HCT116 (cell line): ENCODE measurements around the gene RPP25. TPM values are rescaled to one million over a fixed set of nuclear protein-coding genes. Genes with fewer than 3 reads are reported as not detected.

ENCODE experiments used
- ATAC-seq: fragments of 200-7000 bp; cut with Tn5 transposase; 2 replicates; pipeline ENCODE4 v1.9.1; 2020; ENCODE audit warnings: mild to moderate bottlenecking, moderate library complexity
- BruUV-seq: library from RNA; stranded (reverse); fragments of 400-500 nt; replicated peaks from 2 replicates; lab custom pipeline; 2021; lab: Mats Ljungman, UMichigan
- CTCF ChIA-PET: fragments of 300-600 bp; sonication (Branson Sonifier 250); formaldehyde crosslinking; loops from one replicate; lab custom pipeline; 2021; ENCODE audit warnings: antibody characterized with exemption; lab: Charles Lee
- POLR2A ChIA-PET: fragments of 300-600, 350-600 bp; sonication (Branson Sonifier 250); formaldehyde crosslinking; loops from one replicate; lab custom pipeline; 2021; ENCODE audit warnings: antibody characterized with exemption; lab: Charles Lee
- RAD21 ChIA-PET, 2 experiments: fragments of 300-600 bp; sonication (Branson Sonifier 250); formaldehyde crosslinking; loops; one replicate each; lab custom pipeline; 2023; ENCODE audit warnings: low total read pairs in 2 of 2; ENCODE audit not compliant: uncharacterized antibody in 2 of 2, unreplicated experiment in 2 of 2, low non-redundant PET in 1 of 2; lab: Charles Lee
- DNase-seq: peaks from one replicate; pipeline ENCODE4 v3.0.0-alpha.2; 2010; ENCODE audit warnings: low read depth, low spot score
- H2AFZ ChIP-seq: fragments of 200-600 bp; shearing (Covaris generic), sonication (generic); 2 replicates; pipeline ENCODE4 v1.6.1; 2017; ENCODE audit warnings: low read depth, mixed run types, mixed read lengths, antibody characterized with exemption, low read length; ENCODE audit not compliant: poor library complexity, severe bottlenecking
- H3K27ac ChIP-seq: 2 replicates; pipeline ENCODE4 v1.5.1; 2012; ENCODE audit warnings: low read depth, low read length
- H3K27me3 ChIP-seq: fragments of 200-600 bp; sonication (generic); 2 replicates; pipeline ENCODE4 v1.6.1; 2016; ENCODE audit warnings: mixed run types, low read length, mixed read lengths; ENCODE audit not compliant: insufficient read depth
- H3K36me3 ChIP-seq, 2 experiments: fragments of 200-500 bp in 1 of 2; fragments of 200-600 bp in 1 of 2; sonication (Bioruptor generic) in 1 of 2; sonication (generic) in 1 of 2; 2 replicates each; pipeline versions ENCODE4 v1.5.1 to v1.6.1; 2014 to 2016; ENCODE audit warnings: low read length in 2 of 2, inconsistent platforms in 1 of 2, mixed read lengths in 1 of 2, mixed run types in 1 of 2; ENCODE audit not compliant: insufficient read depth in 2 of 2, control insufficient read depth in 1 of 2
- H3K4me1 ChIP-seq, 2 experiments: fragments of 200-600 bp in 1 of 2; sonication (generic) in 1 of 2; 2 replicates each; pipeline versions ENCODE4 v1.5.1 to v1.6.1; 2012 to 2017; ENCODE audit warnings: low read length in 2 of 2, inconsistent platforms in 1 of 2, mild to moderate bottlenecking in 1 of 2, mixed read lengths in 1 of 2, mixed run types in 1 of 2, moderate library complexity in 1 of 2; ENCODE audit not compliant: insufficient read depth in 2 of 2, control insufficient read depth in 1 of 2
- H3K4me2 ChIP-seq: fragments of 200-600 bp; sonication (generic); 2 replicates; pipeline ENCODE4 v1.6.1; 2017; ENCODE audit warnings: mixed run types, low read length, mixed read lengths
- H3K4me3 ChIP-seq, 2 experiments: fragments of 200-600 bp in 1 of 2; sonication (generic) in 1 of 2; replicated peaks in 1 of 2; 2 replicates each; pipeline ENCODE4 v1.5.1; 2011 to 2016; ENCODE audit warnings: low read length in 2 of 2, control low read depth in 1 of 2, low read depth in 1 of 2, mild to moderate bottlenecking in 1 of 2, mixed read lengths in 1 of 2, mixed run types in 1 of 2
- H3K79me2 ChIP-seq: fragments of 200-600 bp; sonication (generic); 2 replicates; pipeline ENCODE4 v1.6.1; 2017; ENCODE audit warnings: mild to moderate bottlenecking, mixed run types, low read length, moderate library complexity, mixed read lengths; ENCODE audit not compliant: insufficient read depth
- H3K9ac ChIP-seq: fragments of 200-600 bp; sonication (generic); 2 replicates; pipeline ENCODE4 v1.6.1; 2016; ENCODE audit warnings: low read length, mixed read lengths
- H3K9me2 ChIP-seq: fragments of 200-600 bp; sonication (generic), shearing (Covaris generic); 2 replicates; pipeline ENCODE4 v1.6.1; 2017; ENCODE audit warnings: mixed run types, mild to moderate bottlenecking, moderate library complexity; ENCODE audit not compliant: insufficient read depth
- H3K9me3 ChIP-seq, 2 experiments: fragments of 200-500 bp in 1 of 2; fragments of 200-600 bp in 1 of 2; sonication (Bioruptor generic) in 1 of 2; sonication (generic) in 1 of 2; 2 replicates each; pipeline ENCODE4 v1.6.1; 2014 to 2017; ENCODE audit warnings: low read length in 2 of 2, mixed read lengths in 2 of 2, inconsistent platforms in 1 of 2, low read depth in 1 of 2, mild to moderate bottlenecking in 1 of 2, mixed run types in 1 of 2, moderate library complexity in 1 of 2; ENCODE audit not compliant: control insufficient read depth in 1 of 2, insufficient read depth in 1 of 2
- H4K20me1 ChIP-seq: fragments of 200-600 bp; sonication (generic), shearing (Covaris generic); 2 replicates; pipeline ENCODE4 v1.6.1; 2017; ENCODE audit warnings: mixed run types, mild to moderate bottlenecking, moderate library complexity; ENCODE audit not compliant: insufficient read depth
- CEBPB ChIP-seq: IDR thresholded peaks from 2 replicates; pipeline ENCODE4 v1.6.1; 2012; ENCODE audit warnings: low read depth
- EZH2phosphoT487 ChIP-seq: fragments of 200-600 bp; IDR thresholded peaks from 2 replicates; pipeline ENCODE4 v1.6.1; 2018; ENCODE audit warnings: antibody characterized with exemption, borderline replicate concordance
- FOSL1 ChIP-seq: IDR thresholded peaks from 2 replicates; pipeline ENCODE4 v1.6.1; 2012; ENCODE audit warnings: low read depth
- POLR2A ChIP-seq: IDR thresholded peaks from 2 replicates; pipeline ENCODE4 v1.7.0; 2011; ENCODE audit warnings: borderline replicate concordance; ENCODE audit not compliant: insufficient read depth, insufficient read length; ENCODE audit errors: extremely low read depth
- POLR2AphosphoS5 ChIP-seq: IDR thresholded peaks from 2 replicates; pipeline ENCODE4 v1.6.1; 2011; ENCODE audit warnings: mild to moderate bottlenecking, low read depth, low read length, moderate library complexity
- SP1 ChIP-seq: IDR thresholded peaks from 2 replicates; pipeline ENCODE4 v1.6.1; 2012; ENCODE audit warnings: low read depth
- YY1 ChIP-seq: IDR thresholded peaks from 2 replicates; pipeline ENCODE4 v1.6.1; 2011; ENCODE audit warnings: low read length, low read depth, moderate library complexity, mild to moderate bottlenecking; ENCODE audit not compliant: insufficient replicate concordance; ENCODE audit errors: extremely low read depth
- intact Hi-C: fragments of 100-400 bp; cut with micrococcal nuclease; formaldehyde crosslinking; loops from 2 replicates; pipeline ENCODE4 v1.10.0; 2022
- total RNA-seq: library from RNA; stranded (reverse); gene quantifications from one replicate; pipeline ENCODE4 v1.2.1, GENCODE V29; 2021; ENCODE audit not compliant: unreplicated experiment
- TF ChIP-seq, protein P1 (sequence below): IDR thresholded peaks from 2 replicates; pipeline ENCODE4 v1.6.1; 2012; ENCODE audit warnings: low read depth
- TF ChIP-seq, protein P2 (sequence below), 3 experiments: fragments of 200-600 bp in 1 of 3; sonication (generic) in 1 of 3; IDR thresholded peaks in 2 of 3; conservative IDR thresholded peaks in 1 of 3; 2 replicates each; pipeline ENCODE4 v1.5.1; 2012 to 2017; ENCODE audit warnings: low read depth in 2 of 3, low read length in 2 of 3, antibody characterized with exemption in 1 of 3, borderline replicate concordance in 1 of 3, control low read depth in 1 of 3, mild to moderate bottlenecking in 1 of 3, mixed read lengths in 1 of 3, mixed run types in 1 of 3, moderate library complexity in 1 of 3; ENCODE audit not compliant: insufficient read depth in 1 of 3
- TF ChIP-seq, protein P3 (sequence below): IDR thresholded peaks from 2 replicates; pipeline ENCODE4 v1.6.1; 2011; ENCODE audit warnings: mild to moderate bottlenecking, low read length, moderate library complexity; ENCODE audit not compliant: insufficient replicate concordance; ENCODE audit errors: extremely low read depth

RPP25 gene
- total RNA-seq, 1 experiment from 2014 or later = 5.9 TPM

DNA sequence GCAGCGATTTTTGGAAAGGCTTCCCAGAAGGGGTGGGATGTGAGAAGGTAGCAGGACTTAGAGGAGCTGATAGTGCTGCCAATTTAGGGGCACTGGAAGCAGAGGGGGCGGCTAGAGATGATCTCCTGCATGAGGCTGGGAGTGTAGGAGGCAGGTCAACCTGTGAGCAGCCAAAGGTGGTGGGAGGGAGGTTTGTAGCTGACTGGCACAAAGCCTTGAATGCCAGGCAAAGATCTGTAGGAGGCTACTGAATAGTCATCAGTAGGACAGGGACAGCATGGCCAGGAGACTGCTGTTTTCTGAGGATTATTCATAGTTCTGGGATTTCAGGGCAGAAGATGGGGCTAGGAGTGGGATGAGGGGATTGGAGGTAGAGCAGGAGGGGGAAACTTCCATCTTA, 41.0 kb upstream of the RPP25 start (continued):
- TF ChIP-seq, protein P1, sequence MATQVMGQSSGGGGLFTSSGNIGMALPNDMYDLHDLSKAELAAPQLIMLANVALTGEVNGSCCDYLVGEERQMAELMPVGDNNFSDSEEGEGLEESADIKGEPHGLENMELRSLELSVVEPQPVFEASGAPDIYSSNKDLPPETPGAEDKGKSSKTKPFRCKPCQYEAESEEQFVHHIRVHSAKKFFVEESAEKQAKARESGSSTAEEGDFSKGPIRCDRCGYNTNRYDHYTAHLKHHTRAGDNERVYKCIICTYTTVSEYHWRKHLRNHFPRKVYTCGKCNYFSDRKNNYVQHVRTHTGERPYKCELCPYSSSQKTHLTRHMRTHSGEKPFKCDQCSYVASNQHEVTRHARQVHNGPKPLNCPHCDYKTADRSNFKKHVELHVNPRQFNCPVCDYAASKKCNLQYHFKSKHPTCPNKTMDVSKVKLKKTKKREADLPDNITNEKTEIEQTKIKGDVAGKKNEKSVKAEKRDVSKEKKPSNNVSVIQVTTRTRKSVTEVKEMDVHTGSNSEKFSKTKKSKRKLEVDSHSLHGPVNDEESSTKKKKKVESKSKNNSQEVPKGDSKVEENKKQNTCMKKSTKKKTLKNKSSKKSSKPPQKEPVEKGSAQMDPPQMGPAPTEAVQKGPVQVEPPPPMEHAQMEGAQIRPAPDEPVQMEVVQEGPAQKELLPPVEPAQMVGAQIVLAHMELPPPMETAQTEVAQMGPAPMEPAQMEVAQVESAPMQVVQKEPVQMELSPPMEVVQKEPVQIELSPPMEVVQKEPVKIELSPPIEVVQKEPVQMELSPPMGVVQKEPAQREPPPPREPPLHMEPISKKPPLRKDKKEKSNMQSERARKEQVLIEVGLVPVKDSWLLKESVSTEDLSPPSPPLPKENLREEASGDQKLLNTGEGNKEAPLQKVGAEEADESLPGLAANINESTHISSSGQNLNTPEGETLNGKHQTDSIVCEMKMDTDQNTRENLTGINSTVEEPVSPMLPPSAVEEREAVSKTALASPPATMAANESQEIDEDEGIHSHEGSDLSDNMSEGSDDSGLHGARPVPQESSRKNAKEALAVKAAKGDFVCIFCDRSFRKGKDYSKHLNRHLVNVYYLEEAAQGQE = no peak
- TF ChIP-seq, all 23 proteins: peak for 0

DNA sequence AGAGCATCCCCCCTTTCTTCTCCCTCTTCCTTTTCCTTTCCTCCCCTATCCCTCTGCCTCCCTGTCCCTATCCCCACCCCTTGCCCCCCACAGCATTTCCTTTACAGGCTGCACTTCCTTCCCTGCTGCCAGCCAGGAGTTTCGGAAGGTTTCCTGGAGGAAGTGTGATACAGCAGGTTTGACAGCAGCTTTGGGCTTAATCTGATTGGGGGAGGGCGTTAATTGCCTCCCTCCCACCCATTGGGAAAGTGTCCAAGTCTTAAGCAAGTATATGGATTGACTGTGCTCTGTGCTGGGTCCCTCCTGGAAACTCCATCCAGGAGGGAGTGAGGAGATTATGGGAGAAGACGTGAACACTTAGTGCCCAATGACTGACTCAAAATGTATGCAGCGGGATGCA, 40.6 kb upstream of the RPP25 start:
- no peaks in the 10 kb centered on the region for H3K9me3 ChIP-seq
- ATAC-seq (no peak), DNase-seq (no peak)
- intact Hi-C loops = no loop called here
- H3K4me2 ChIP-seq = no peak overlapping the region
- ChIA-PET POLR2A (no interaction called here), RAD21 (no interaction called here), CTCF (no interaction called here)
- TF ChIP-seq POLR2A (no peak), FOSL1 (no peak), SP1 (no peak), POLR2AphosphoS5 (no peak), EZH2phosphoT487 (no peak), YY1 (no peak), CEBPB (no peak)
- TF ChIP-seq, protein P2, sequence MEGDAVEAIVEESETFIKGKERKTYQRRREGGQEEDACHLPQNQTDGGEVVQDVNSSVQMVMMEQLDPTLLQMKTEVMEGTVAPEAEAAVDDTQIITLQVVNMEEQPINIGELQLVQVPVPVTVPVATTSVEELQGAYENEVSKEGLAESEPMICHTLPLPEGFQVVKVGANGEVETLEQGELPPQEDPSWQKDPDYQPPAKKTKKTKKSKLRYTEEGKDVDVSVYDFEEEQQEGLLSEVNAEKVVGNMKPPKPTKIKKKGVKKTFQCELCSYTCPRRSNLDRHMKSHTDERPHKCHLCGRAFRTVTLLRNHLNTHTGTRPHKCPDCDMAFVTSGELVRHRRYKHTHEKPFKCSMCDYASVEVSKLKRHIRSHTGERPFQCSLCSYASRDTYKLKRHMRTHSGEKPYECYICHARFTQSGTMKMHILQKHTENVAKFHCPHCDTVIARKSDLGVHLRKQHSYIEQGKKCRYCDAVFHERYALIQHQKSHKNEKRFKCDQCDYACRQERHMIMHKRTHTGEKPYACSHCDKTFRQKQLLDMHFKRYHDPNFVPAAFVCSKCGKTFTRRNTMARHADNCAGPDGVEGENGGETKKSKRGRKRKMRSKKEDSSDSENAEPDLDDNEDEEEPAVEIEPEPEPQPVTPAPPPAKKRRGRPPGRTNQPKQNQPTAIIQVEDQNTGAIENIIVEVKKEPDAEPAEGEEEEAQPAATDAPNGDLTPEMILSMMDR (IDR thresholded peaks at IDR 0.05 in 2 of 3, conservative IDR thresholded peaks at IDR 0.05 in 1 of 3; ENCODE audit: borderline replicate concordance in 1 of 3, insufficient read depth in 1 of 3, low read depth in 2 of 3, low read length in 2 of 3) = no peak
- TF ChIP-seq, protein P1 = no peak
- TF ChIP-seq, protein P3, sequence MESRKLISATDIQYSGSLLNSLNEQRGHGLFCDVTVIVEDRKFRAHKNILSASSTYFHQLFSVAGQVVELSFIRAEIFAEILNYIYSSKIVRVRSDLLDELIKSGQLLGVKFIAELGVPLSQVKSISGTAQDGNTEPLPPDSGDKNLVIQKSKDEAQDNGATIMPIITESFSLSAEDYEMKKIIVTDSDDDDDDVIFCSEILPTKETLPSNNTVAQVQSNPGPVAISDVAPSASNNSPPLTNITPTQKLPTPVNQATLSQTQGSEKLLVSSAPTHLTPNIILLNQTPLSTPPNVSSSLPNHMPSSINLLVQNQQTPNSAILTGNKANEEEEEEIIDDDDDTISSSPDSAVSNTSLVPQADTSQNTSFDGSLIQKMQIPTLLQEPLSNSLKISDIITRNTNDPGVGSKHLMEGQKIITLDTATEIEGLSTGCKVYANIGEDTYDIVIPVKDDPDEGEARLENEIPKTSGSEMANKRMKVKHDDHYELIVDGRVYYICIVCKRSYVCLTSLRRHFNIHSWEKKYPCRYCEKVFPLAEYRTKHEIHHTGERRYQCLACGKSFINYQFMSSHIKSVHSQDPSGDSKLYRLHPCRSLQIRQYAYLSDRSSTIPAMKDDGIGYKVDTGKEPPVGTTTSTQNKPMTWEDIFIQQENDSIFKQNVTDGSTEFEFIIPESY = no peak
- no peak overlapping the region for H2AFZ ChIP-seq
- BruUV-seq = no TSS peak
- H3K79me2 ChIP-seq = no peaks in the 10 kb centered on the region
- no peak overlapping the region for H3K4me3 ChIP-seq
- no peak overlapping the region for H3K27ac ChIP-seq
- no peaks in the 10 kb centered on the region for H3K9me2 ChIP-seq
- H4K20me1 ChIP-seq = no peaks in the 10 kb centered on the region
- peaks cover 0 to 5% of the 10 kb centered on the region in 2 experiments; a peak in 1 of 4 replicates for H3K4me1 ChIP-seq
- H3K9ac ChIP-seq = no peak overlapping the region
- no peaks in the 10 kb centered on the region for H3K36me3 ChIP-seq
- H3K27me3 ChIP-seq = peaks cover 7% of the 10 kb centered on the region; the same call in 1 of the 2 replicates
